Measurements from ENCODE around the gene LBX1.

GRCh38 chr10:101217044-101217425 lies 12.2 kb downstream of the LBX1 start:
- TF ChIP-seq REST (IDR thresholded peaks at IDR 0.05; ENCODE audit: low read depth) (no peak), EP300 (IDR thresholded peaks at IDR 0.05; ENCODE audit: borderline replicate concordance) (no peak), TEAD4 (IDR thresholded peaks at IDR 0.05) (no peak), NFIC (IDR thresholded peaks at IDR 0.05) (no peak), CREB1 (IDR thresholded peaks at IDR 0.05; ENCODE audit: low read depth) (no peak), TCF12 (IDR thresholded peaks at IDR 0.05; ENCODE audit: low read depth) (no peak), YY1 (IDR thresholded peaks at IDR 0.05; ENCODE audit: low read depth) (no peak), RAD21 (IDR thresholded peaks at IDR 0.05; ENCODE audit: low read depth) (no peak)
